SK-N-MC (cell line): ENCODE data around the gene CAMK2G.

Experiments
- EZH2 ChIP-seq: fragments of 200-600 bp; sonication (generic); IDR thresholded peaks from one replicate; pipeline ENCODE4 v1.6.1; 2017; ENCODE audit warnings: antibody characterized with exemption
- FOXP2 ChIP-seq: optimal IDR thresholded peaks from 2 replicates; pipeline ENCODE3; 2011; ENCODE audit warnings: mild to moderate bottlenecking, moderate library complexity; ENCODE audit not compliant: insufficient read depth; ENCODE audit errors: extremely low read length, control extremely low read depth
- POLR2AphosphoS5 ChIP-seq: IDR thresholded peaks from 2 replicates; pipeline ENCODE4 v1.6.1; 2012; ENCODE audit warnings: mild to moderate bottlenecking, low read depth, low read length, borderline replicate concordance

- TF ChIP-seq EZH2, result no peak
- TF ChIP-seq POLR2AphosphoS5, result no peak
- TF ChIP-seq FOXP2, result no peak
Measured at GRCh38 chr10:73890261-73890660, 15.9 kb upstream of the CAMK2G start.
